Neural cell (in vitro differentiated cells): ENCODE data around the gene WDFY3. TPM values are rescaled to one million over a fixed set of nuclear protein-coding genes. Genes with fewer than 3 reads are reported as not detected.

Source experiments
- H2AFZ ChIP-seq: fragments of 200-600, 300-800 bp; sonication (generic), shearing (Covaris generic); 2 replicates; pipeline ENCODE4 v1.6.0; 2014; ENCODE audit warnings: low read depth, mild to moderate bottlenecking, antibody characterized with exemption, low read length, moderate library complexity
- H3F3A ChIP-seq: fragments of 200-600 bp; shearing (Covaris generic); 2 replicates; pipeline ENCODE4 v1.6.1; 2016; ENCODE audit warnings: mild to moderate bottlenecking, moderate library complexity, mixed read lengths, antibody characterized with exemption, low read length; ENCODE audit not compliant: insufficient read depth, poor library complexity, severe bottlenecking
- H3K27ac ChIP-seq: fragments of 200-600, 300-800 bp; sonication (generic), shearing (Covaris generic); 2 replicates; pipeline ENCODE4 v1.5.1; 2014; ENCODE audit warnings: mild to moderate bottlenecking, low read length, moderate library complexity
- H3K27me3 ChIP-seq: fragments of 300-800, 200-600 bp; sonication (generic), shearing (Covaris generic); 2 replicates; pipeline ENCODE4 v1.6.0; 2014; ENCODE audit warnings: mild to moderate bottlenecking, low read depth, low read length, moderate library complexity; ENCODE audit not compliant: insufficient read depth
- H3K36me3 ChIP-seq: fragments of 300-800, 200-600 bp; sonication (generic), shearing (Covaris generic); 2 replicates; pipeline ENCODE4 v1.5.1; 2014; ENCODE audit warnings: mild to moderate bottlenecking, antibody characterized with exemption, low read length, moderate library complexity; ENCODE audit not compliant: insufficient read depth
- H3K4me2 ChIP-seq: fragments of 300-800, 200-600 bp; sonication (generic), shearing (Covaris generic); 2 replicates; pipeline ENCODE4 v1.6.0; 2014; ENCODE audit warnings: mild to moderate bottlenecking, low read length
- H3K4me3 ChIP-seq: fragments of 300-800, 200-600 bp; sonication (generic), shearing (Covaris generic); 2 replicates; pipeline ENCODE4 v1.5.1; 2014; ENCODE audit warnings: mild to moderate bottlenecking, low read length, moderate library complexity
- H3K79me2 ChIP-seq: fragments of 200-600 bp; shearing (Covaris generic); replicated peaks from 2 replicates; pipeline ENCODE4 v1.6.0; 2014; ENCODE audit warnings: mild to moderate bottlenecking, low read length, moderate library complexity; ENCODE audit not compliant: insufficient read depth
- H3K9ac ChIP-seq: fragments of 300-800, 200-600 bp; sonication (generic), shearing (Covaris generic); 2 replicates; pipeline ENCODE4 v1.6.1; 2016; ENCODE audit warnings: mild to moderate bottlenecking, low read length, mixed read lengths
- H3K9me2 ChIP-seq: fragments of 200-600 bp; shearing (Covaris generic); 2 replicates; pipeline ENCODE4 v1.6.1; 2016; ENCODE audit warnings: mild to moderate bottlenecking, low read length, mixed read lengths; ENCODE audit not compliant: insufficient read depth
- H3K9me3 ChIP-seq: fragments of 200-600, 300-800 bp; sonication (generic), shearing (Covaris generic); 2 replicates; pipeline ENCODE4 v1.6.1; 2016; ENCODE audit warnings: mild to moderate bottlenecking, mixed run types, low read length, moderate library complexity, mixed read lengths
- H4K20me1 ChIP-seq: fragments of 200-600 bp; shearing (Covaris generic); 2 replicates; pipeline ENCODE4 v1.6.1; 2016; ENCODE audit warnings: mild to moderate bottlenecking, mixed run types; ENCODE audit not compliant: insufficient read depth
- CTCF ChIP-seq: fragments of 450-650 bp; IDR thresholded peaks from 2 replicates; pipeline ENCODE4 v1.5.1; 2014; ENCODE audit warnings: antibody characterized with exemption, mild to moderate bottlenecking, moderate library complexity; ENCODE audit not compliant: poor library complexity, severe bottlenecking
- EP300 ChIP-seq: fragments of 450-650 bp; conservative IDR thresholded peaks from 2 replicates; pipeline ENCODE4 v1.6.1; 2014; ENCODE audit warnings: antibody characterized with exemption, mild to moderate bottlenecking, moderate library complexity; ENCODE audit not compliant: poor library complexity, severe bottlenecking
- EZH2 ChIP-seq: fragments of 200-600, 300-800 bp; shearing (Covaris generic), sonication (generic); IDR thresholded peaks from 2 replicates; pipeline ENCODE4 v1.6.1; 2014; ENCODE audit warnings: antibody characterized with exemption, low read length, borderline replicate concordance, mild to moderate bottlenecking; ENCODE audit not compliant: insufficient read depth, poor library complexity, severe bottlenecking
- MXI1 ChIP-seq: fragments of 450-650 bp; conservative IDR thresholded peaks from 2 replicates; pipeline ENCODE4 v1.6.1; 2014; ENCODE audit warnings: antibody characterized with exemption, mild to moderate bottlenecking; ENCODE audit not compliant: poor library complexity, severe bottlenecking
- POLR2AphosphoS5 ChIP-seq: IDR thresholded peaks from 2 replicates; pipeline ENCODE4 v1.6.1; 2012
- RAD21 ChIP-seq: fragments of 450-650 bp; conservative IDR thresholded peaks from 2 replicates; pipeline ENCODE4 v1.6.1; 2014; ENCODE audit warnings: antibody characterized with exemption, mild to moderate bottlenecking, moderate library complexity
- REST ChIP-seq: IDR thresholded peaks from 2 replicates; pipeline ENCODE4 v1.6.1; 2012; ENCODE audit warnings: borderline replicate concordance
- SMC3 ChIP-seq: fragments of 450-650 bp; conservative IDR thresholded peaks from 2 replicates; pipeline ENCODE4 v1.6.1; 2014; ENCODE audit warnings: antibody characterized with exemption, mild to moderate bottlenecking, moderate library complexity; ENCODE audit not compliant: poor library complexity
- TAF1 ChIP-seq: IDR thresholded peaks from 2 replicates; pipeline ENCODE4 v1.6.1; 2012; ENCODE audit warnings: low read depth
- polyA plus RNA-seq: library from polyadenylated mRNA; depleted of rRNA; stranded (reverse); fragments of >200 nt; gene quantifications from 2 replicates; pipeline ENCODE4 v1.2.3, GENCODE V29; 2014

WDFY3 gene
- polyA plus RNA-seq, 1 donor from 2014 or later, result 39.8 TPM

GRCh38 chr4:84917086-84917821 is 49.2 kb downstream of the WDFY3 start:
- no peak overlapping the region for H3K4me3 ChIP-seq
- no peak overlapping the region for H3K27ac ChIP-seq
- no peaks in the 10 kb centered on the region for H3K9me3 ChIP-seq
- no peaks in the 10 kb centered on the region for H3K27me3 ChIP-seq
- no peaks in the 10 kb centered on the region for H3K9me2 ChIP-seq
- peaks cover 4% of the 10 kb centered on the region for H3K36me3 ChIP-seq
- H2AFZ ChIP-seq, result no peak overlapping the region
- H4K20me1 ChIP-seq, result no peaks in the 10 kb centered on the region
- no peak for TF ChIP-seq MXI1
- no peak for TF ChIP-seq POLR2AphosphoS5
- no peak for TF ChIP-seq SMC3
- no peak for TF ChIP-seq EP300
- no peak for TF ChIP-seq EZH2
- no peak for TF ChIP-seq RAD21
- TF ChIP-seq REST, result no peak
- TF ChIP-seq TAF1, result no peak
- no peak for TF ChIP-seq CTCF
- no peak overlapping the region for H3K9ac ChIP-seq
- no peaks in the 10 kb centered on the region for H3F3A ChIP-seq
- no peak overlapping the region for H3K4me2 ChIP-seq
- H3K79me2 ChIP-seq, result peaks cover 4% of the 10 kb centered on the region

- Histone ChIP-seq H3K9me3 (no peaks in the 10 kb centered on the region), H2AFZ (no peak overlapping the region), H3K36me3 (peaks cover 4% of the 10 kb centered on the region), H3F3A (no peaks in the 10 kb centered on the region), H3K9me2 (no peaks in the 10 kb centered on the region), H3K9ac (no peak overlapping the region), H3K4me2 (no peak overlapping the region), H3K27ac (peak overlapping the region; percentile 3), H3K27me3 (no peaks in the 10 kb centered on the region), H4K20me1 (no peaks in the 10 kb centered on the region), H3K4me3 (peak overlapping the region; percentile 27), H3K79me2 (peaks cover 4% of the 10 kb centered on the region)
- peak; percentile 23 for TF ChIP-seq EP300
- no peak for TF ChIP-seq TAF1
- peak; percentile 19 for TF ChIP-seq POLR2AphosphoS5
These were observed 50.3 kb downstream of the WDFY3 start for GRCh38 chr4:84916227-84916626.
